SW480 (cell line): ENCODE results near the gene SLC17A1.

Source experiments
- DNase-seq: peaks from one replicate; pipeline ENCODE4 v3.0.0-alpha.2; 2016; ENCODE audit warnings: low spot score

The SLC17A1 gene

GRCh38 chr6:25831532-25832306 lies at the start of gene SLC17A1:
SLC17A1 (minus strand) TSS chr6:25832052; CDS start chr6:25830557, 1,495 bp downstream.
- DNase-seq = no peak

GRCh38 chr6:25880601-25881000 lies 48.7 kb upstream of the SLC17A1 start:
- no peak for DNase-seq

GRCh38 chr6:25878721-25879322 lies 47.0 kb upstream of the SLC17A1 start:
- DNase-seq = no peak

- no peak for DNase-seq
Measured at GRCh38 chr6:25875926-25876602, 44.2 kb upstream of the SLC17A1 start.

- DNase-seq = no peak
Measured at GRCh38 chr6:25875563-25875905, 43.7 kb upstream of the SLC17A1 start.

- no peak for DNase-seq
Measured at GRCh38 chr6:25874822-25875562, 43.1 kb upstream of the SLC17A1 start.

- DNase-seq = no peak
Measured at GRCh38 chr6:25874118-25874517, 42.3 kb upstream of the SLC17A1 start, which contains the start of gene SLC17A3. SLC17A3 (minus strand) TSS chr6:25874243; CDS start chr6:25868387, 5,856 bp downstream.

- DNase-seq = no peak
Measured at GRCh38 chr6:25872814-25873213, 41.0 kb upstream of the SLC17A1 start.

- DNase-seq = no peak
Measured at GRCh38 chr6:25869840-25870239, 38.0 kb upstream of the SLC17A1 start.

- no peak for DNase-seq
Measured at GRCh38 chr6:25868436-25869183, 36.8 kb upstream of the SLC17A1 start.

- no peak for DNase-seq
Measured at GRCh38 chr6:25866011-25866410, 34.2 kb upstream of the SLC17A1 start.

- no peak for DNase-seq
Measured at GRCh38 chr6:25863360-25863759, 31.5 kb upstream of the SLC17A1 start.

GRCh38 chr6:25862199-25862598 lies 30.3 kb upstream of the SLC17A1 start:
- DNase-seq = no peak

- DNase-seq = no peak
Measured at GRCh38 chr6:25852756-25853155, 20.9 kb upstream of the SLC17A1 start.

GRCh38 chr6:25851961-25852360 lies 20.1 kb upstream of the SLC17A1 start:
- DNase-seq = no peak

- no peak for DNase-seq
Measured at GRCh38 chr6:25844518-25844917, 12.7 kb upstream of the SLC17A1 start.

GRCh38 chr6:25842526-25842925 lies 10.7 kb upstream of the SLC17A1 start:
- DNase-seq = no peak

- no peak for DNase-seq
Measured at GRCh38 chr6:25835442-25836283, 3.8 kb upstream of the SLC17A1 start.

- DNase-seq = no peak
Measured at GRCh38 chr6:25834950-25835349, 3.1 kb upstream of the SLC17A1 start.

- no peak for DNase-seq
Measured at GRCh38 chr6:25833136-25833535, 1.3 kb upstream of the SLC17A1 start.

- no peak for DNase-seq
Measured at GRCh38 chr6:25832670-25833069, 818 bp upstream of the SLC17A1 start.
